Duodenal mucosa (tissue), 2 donors: Measurements from ENCODE around the gene PIGS.
"Not testable (repeated sequence)": the region's sequence is repeated elsewhere in the genome, so short reads cannot be mapped to it uniquely, and the experiment has no call there.

Source experiments
- H3K27ac ChIP-seq: one replicate; pipeline ENCODE4 v1.7.0; 2013; ENCODE audit warnings: low read depth, low read length
- H3K27me3 ChIP-seq, 2 donors: one replicate each; pipeline ENCODE4 v1.7.0; 2013; ENCODE audit warnings: low read length in 2 of 2, control low read depth in 1 of 2; ENCODE audit not compliant: insufficient read depth in 2 of 2, control insufficient read depth in 1 of 2
- H3K36me3 ChIP-seq, 2 donors: one replicate each; pipeline ENCODE4 v1.7.0; 2013; ENCODE audit warnings: low read length in 2 of 2, control low read depth in 1 of 2; ENCODE audit not compliant: insufficient read depth in 2 of 2, control insufficient read depth in 1 of 2
- H3K4me1 ChIP-seq, 2 donors: one replicate each; pipeline ENCODE4 v1.7.0; 2013; ENCODE audit warnings: low read length in 2 of 2, control low read depth in 1 of 2; ENCODE audit not compliant: insufficient read depth in 2 of 2, control insufficient read depth in 1 of 2
- H3K4me3 ChIP-seq, 2 donors: one replicate each; pipeline ENCODE4 v1.7.0; 2013; ENCODE audit warnings: low read length in 2 of 2, low read depth in 1 of 2
- H3K9ac ChIP-seq, 2 donors: one replicate each; pipeline ENCODE4 v1.7.0; 2013; ENCODE audit warnings: low read length in 2 of 2, low read depth in 1 of 2
- H3K9me3 ChIP-seq, 2 donors: one replicate each; pipeline ENCODE4 v1.7.0; 2013; ENCODE audit warnings: low read length in 2 of 2, control low read depth in 1 of 2; ENCODE audit not compliant: control insufficient read depth in 1 of 2

The PIGS gene

GRCh38 chr17:28523876-28524275, 47.4 kb downstream of the PIGS start:
- H3K27me3 ChIP-seq, result no peaks in the 10 kb centered on the region
- no peak overlapping the region for H3K9ac ChIP-seq
- H3K4me3 ChIP-seq, result no peak overlapping the region
- H3K36me3 ChIP-seq, result no peaks in the 10 kb centered on the region
- peaks cover 12 to 30% of the 10 kb centered on the region in 2 donors for H3K4me1 ChIP-seq
- H3K9me3 ChIP-seq, result no peaks in the 10 kb centered on the region
- no peak overlapping the region for H3K27ac ChIP-seq

- Histone ChIP-seq H3K9me3 (no peaks in the 10 kb centered on the region), H3K4me1 (peaks cover 12 to 28% of the 10 kb centered on the region in 2 donors), H3K27ac (no peak overlapping the region), H3K36me3 (no peaks in the 10 kb centered on the region), H3K9ac (no peak overlapping the region), H3K27me3 (no peaks in the 10 kb centered on the region), H3K4me3 (no peak overlapping the region)
Observed at GRCh38 chr17:28523186-28523585, 48.1 kb downstream of the PIGS start.

- peaks cover 12 to 19% of the 10 kb centered on the region in 2 donors for H3K4me1 ChIP-seq
- not testable (repeated sequence) for H3K9ac ChIP-seq, H3K36me3 ChIP-seq, H3K27ac ChIP-seq, H3K27me3 ChIP-seq, H3K4me3 ChIP-seq, H3K9me3 ChIP-seq
Observed at GRCh38 chr17:28522281-28522680, 49.0 kb downstream of the PIGS start.

GRCh38 chr17:28521311-28522085, 49.8 kb downstream of the PIGS start:
- no peaks in the 10 kb centered on the region for H3K9me3 ChIP-seq
- H3K4me3 ChIP-seq, result no peak overlapping the region
- H3K36me3 ChIP-seq, result no peaks in the 10 kb centered on the region
- H3K27ac ChIP-seq, result no peak overlapping the region
- no peaks in the 10 kb centered on the region for H3K27me3 ChIP-seq
- peaks cover 9 to 12% of the 10 kb centered on the region in 2 donors for H3K4me1 ChIP-seq
- no peak overlapping the region for H3K9ac ChIP-seq

GRCh38 chr17:28520687-28521086, 50.6 kb downstream of the PIGS start:
- H3K9me3 ChIP-seq, result no peaks in the 10 kb centered on the region
- H3K4me1 ChIP-seq, result peaks cover 9% of the 10 kb centered on the region in 2 donors
- H3K27ac ChIP-seq, result no peak overlapping the region
- H3K27me3 ChIP-seq, result no peaks in the 10 kb centered on the region
- H3K4me3 ChIP-seq, result no peak overlapping the region
- H3K36me3 ChIP-seq, result no peaks in the 10 kb centered on the region
- no peak overlapping the region for H3K9ac ChIP-seq

GRCh38 chr17:28519236-28519635, 52.1 kb downstream of the PIGS start:
- Histone ChIP-seq H3K27ac (no peak overlapping the region), H3K36me3 (no peaks in the 10 kb centered on the region), H3K4me3 (no peak overlapping the region), H3K9ac (no peak overlapping the region), H3K9me3 (no peaks in the 10 kb centered on the region), H3K4me1 (peaks cover 4 to 11% of the 10 kb centered on the region in 2 donors), H3K27me3 (no peaks in the 10 kb centered on the region)

GRCh38 chr17:28518578-28518977, 52.7 kb downstream of the PIGS start:
- Histone ChIP-seq H3K27me3 (peaks cover 3 to 6% of the 10 kb centered on the region in 2 donors), H3K27ac (no peak overlapping the region), H3K4me1 (peaks cover 4 to 12% of the 10 kb centered on the region in 2 donors), H3K36me3 (no peaks in the 10 kb centered on the region), H3K9me3 (no peaks in the 10 kb centered on the region), H3K4me3 (no peak overlapping the region), H3K9ac (no peak overlapping the region)

GRCh38 chr17:28518132-28518531, 53.2 kb downstream of the PIGS start:
- Histone ChIP-seq H3K4me1 (peaks cover 4 to 12% of the 10 kb centered on the region in 2 donors), H3K9me3 (no peaks in the 10 kb centered on the region), H3K36me3 (no peaks in the 10 kb centered on the region), H3K27me3 (peaks cover 6 to 9% of the 10 kb centered on the region in 2 donors), H3K27ac (no peak overlapping the region), H3K4me3 (no peak overlapping the region), H3K9ac (no peak overlapping the region)

GRCh38 chr17:28515518-28515917, 55.8 kb downstream of the PIGS start:
- peaks cover 6 to 9% of the 10 kb centered on the region in 2 donors for H3K27me3 ChIP-seq
- H3K9me3 ChIP-seq, result no peaks in the 10 kb centered on the region
- no peak overlapping the region for H3K9ac ChIP-seq
- H3K36me3 ChIP-seq, result no peaks in the 10 kb centered on the region
- H3K27ac ChIP-seq, result no peak overlapping the region
- no peak overlapping the region for H3K4me3 ChIP-seq
- H3K4me1 ChIP-seq, result peaks cover 4 to 12% of the 10 kb centered on the region in 2 donors

- H3K27ac ChIP-seq, result no peak overlapping the region
- H3K9me3 ChIP-seq, result no peaks in the 10 kb centered on the region
- no peaks in the 10 kb centered on the region for H3K36me3 ChIP-seq
- peaks cover 4 to 11% of the 10 kb centered on the region in 2 donors for H3K4me1 ChIP-seq
- H3K9ac ChIP-seq, result no peak overlapping the region
- peaks cover 12 to 14% of the 10 kb centered on the region in 2 donors for H3K27me3 ChIP-seq
- no peak overlapping the region for H3K4me3 ChIP-seq
Observed at GRCh38 chr17:28514561-28515002, 56.7 kb downstream of the PIGS start.
